ENCODE data around the gene ECE1. TPM values are rescaled to one million over a fixed set of nuclear protein-coding genes. Genes with fewer than 3 reads are reported as not detected.
"Not testable (repeated sequence)": the region's sequence is repeated elsewhere in the genome, so short reads cannot be mapped to it uniquely, and the experiment has no call there.

ECE1 gene
- total RNA-seq, 1 donor from 2014 or later, result 217 TPM

GRCh38 chr1:21284206-21285054 lies 5.8 kb downstream of the ECE1 start:
- no peaks in the 10 kb centered on the region for H3K27me3 Mint-ChIP-seq
- H3K9me3 Mint-ChIP-seq (ENCODE audit: low read depth), result no peaks in the 10 kb centered on the region
- H3K27ac Mint-ChIP-seq, result peak overlapping the region; percentile 86
- no peak for DNase-seq (ENCODE audit: low spot score, unreplicated experiment)
- H3K4me3 Mint-ChIP-seq (ENCODE audit: low read depth), result no peak overlapping the region
- TF ChIP-seq, protein P1, sequence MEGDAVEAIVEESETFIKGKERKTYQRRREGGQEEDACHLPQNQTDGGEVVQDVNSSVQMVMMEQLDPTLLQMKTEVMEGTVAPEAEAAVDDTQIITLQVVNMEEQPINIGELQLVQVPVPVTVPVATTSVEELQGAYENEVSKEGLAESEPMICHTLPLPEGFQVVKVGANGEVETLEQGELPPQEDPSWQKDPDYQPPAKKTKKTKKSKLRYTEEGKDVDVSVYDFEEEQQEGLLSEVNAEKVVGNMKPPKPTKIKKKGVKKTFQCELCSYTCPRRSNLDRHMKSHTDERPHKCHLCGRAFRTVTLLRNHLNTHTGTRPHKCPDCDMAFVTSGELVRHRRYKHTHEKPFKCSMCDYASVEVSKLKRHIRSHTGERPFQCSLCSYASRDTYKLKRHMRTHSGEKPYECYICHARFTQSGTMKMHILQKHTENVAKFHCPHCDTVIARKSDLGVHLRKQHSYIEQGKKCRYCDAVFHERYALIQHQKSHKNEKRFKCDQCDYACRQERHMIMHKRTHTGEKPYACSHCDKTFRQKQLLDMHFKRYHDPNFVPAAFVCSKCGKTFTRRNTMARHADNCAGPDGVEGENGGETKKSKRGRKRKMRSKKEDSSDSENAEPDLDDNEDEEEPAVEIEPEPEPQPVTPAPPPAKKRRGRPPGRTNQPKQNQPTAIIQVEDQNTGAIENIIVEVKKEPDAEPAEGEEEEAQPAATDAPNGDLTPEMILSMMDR (IDR thresholded peaks at IDR 0.05; ENCODE audit: unreplicated experiment), result no peak
- peaks cover 30% of the 10 kb centered on the region for H3K4me1 Mint-ChIP-seq (ENCODE audit: low read depth)
- H3K36me3 Mint-ChIP-seq (ENCODE audit: insufficient read depth), result peaks cover 16% of the 10 kb centered on the region

DNA sequence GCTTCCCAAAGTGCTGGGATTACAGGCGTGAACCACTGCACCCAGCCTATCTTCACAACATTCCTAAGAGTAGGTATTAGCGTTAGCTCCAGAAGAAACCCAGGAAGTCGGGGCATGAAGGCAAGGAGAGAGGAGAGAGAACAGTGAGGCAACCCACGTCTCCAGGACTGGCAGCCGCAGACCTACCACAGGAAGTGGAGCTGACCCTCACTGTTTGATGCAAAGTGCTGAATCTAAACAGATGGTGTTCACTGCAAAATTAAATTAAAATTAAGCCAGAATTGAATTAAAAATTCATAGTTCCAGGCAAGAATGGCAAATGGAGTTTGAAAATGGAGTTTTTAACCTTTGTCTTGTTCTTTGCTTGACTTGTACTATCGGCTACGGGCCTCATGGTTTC lies 6.7 kb downstream of the ECE1 start:
- Mint-ChIP-seq H3K27ac (no peak overlapping the region), H3K36me3 (ENCODE audit: insufficient read depth) (peaks cover 16% of the 10 kb centered on the region), H3K4me3 (ENCODE audit: low read depth) (no peak overlapping the region), H3K27me3 (no peaks in the 10 kb centered on the region), H3K9me3 (ENCODE audit: low read depth) (no peaks in the 10 kb centered on the region), H3K4me1 (ENCODE audit: low read depth) (peaks cover 29% of the 10 kb centered on the region)
- DNase-seq (ENCODE audit: low spot score, unreplicated experiment), result no peak
- TF ChIP-seq, protein P1 (IDR thresholded peaks at IDR 0.05; ENCODE audit: unreplicated experiment), result no peak

- H3K9me3 Mint-ChIP-seq (ENCODE audit: low read depth); H3K27ac Mint-ChIP-seq; H3K4me3 Mint-ChIP-seq (ENCODE audit: low read depth); DNase-seq (ENCODE audit: low spot score, unreplicated experiment); H3K27me3 Mint-ChIP-seq: not testable (repeated sequence)
- peaks cover 30% of the 10 kb centered on the region for H3K4me1 Mint-ChIP-seq (ENCODE audit: low read depth)
- peaks cover 16% of the 10 kb centered on the region for H3K36me3 Mint-ChIP-seq (ENCODE audit: insufficient read depth)
Measured at GRCh38 chr1:21282020-21282419, 8.2 kb downstream of the ECE1 start.

GRCh38 chr1:21280482-21280881 lies 9.8 kb downstream of the ECE1 start:
- no peak for DNase-seq (ENCODE audit: low spot score, unreplicated experiment)
- Mint-ChIP-seq H3K27ac (no peak overlapping the region), H3K4me3 (ENCODE audit: low read depth) (no peak overlapping the region), H3K9me3 (ENCODE audit: low read depth) (no peaks in the 10 kb centered on the region), H3K4me1 (ENCODE audit: low read depth) (peaks cover 39% of the 10 kb centered on the region), H3K27me3 (no peaks in the 10 kb centered on the region), H3K36me3 (ENCODE audit: insufficient read depth) (peaks cover 14% of the 10 kb centered on the region)
- TF ChIP-seq, protein P1 (IDR thresholded peaks at IDR 0.05; ENCODE audit: unreplicated experiment), result no peak

- DNase-seq (ENCODE audit: low spot score, unreplicated experiment), result no peak
- peaks cover 14% of the 10 kb centered on the region for H3K36me3 Mint-ChIP-seq (ENCODE audit: insufficient read depth)
- H3K9me3 Mint-ChIP-seq (ENCODE audit: low read depth), result no peaks in the 10 kb centered on the region
- H3K4me1 Mint-ChIP-seq (ENCODE audit: low read depth), result peaks cover 35% of the 10 kb centered on the region
- no peak overlapping the region for H3K4me3 Mint-ChIP-seq (ENCODE audit: low read depth)
- H3K27ac Mint-ChIP-seq, result no peak overlapping the region
- TF ChIP-seq, protein P1 (IDR thresholded peaks at IDR 0.05; ENCODE audit: unreplicated experiment), result no peak
- no peaks in the 10 kb centered on the region for H3K27me3 Mint-ChIP-seq
Measured at GRCh38 chr1:21280011-21280471, 10.2 kb downstream of the ECE1 start.

Data from progenitor cell of endocrine pancreas (in vitro differentiated cells).